NCI-H128 (cell line): ENCODE data around the gene TSPAN4.

ENCODE experiments used
- DNase-seq: peaks from one replicate; lab custom pipeline; 2025; ENCODE audit not compliant: unreplicated experiment; lab: John Stamatoyannopoulos, UW

Gene TSPAN4

GRCh38 chr11:842370-843002 is at the start of gene TSPAN4, which contains the start of gene POLR2L:
TSS of gene TSPAN4 (plus strand) at chr11:842852. CDS start at chr11:850305, 7,453 bp downstream.
TSS of gene POLR2L (minus strand) at chr11:842529. CDS start at chr11:842508, 21 bp downstream.
- DNase-seq = peak; percentile 80

- no peak for DNase-seq
These were observed 49.8 kb upstream of the TSPAN4 start for GRCh38 chr11:792873-793272.

- no peak for DNase-seq
These were observed 49.1 kb upstream of the TSPAN4 start for GRCh38 chr11:793556-793955.

GRCh38 chr11:794013-794765 is 48.5 kb upstream of the TSPAN4 start:
- no peak for DNase-seq

GRCh38 chr11:794766-795633 is 47.7 kb upstream of the TSPAN4 start:
- DNase-seq = no peak

- DNase-seq = no peak
These were observed 46.8 kb upstream of the TSPAN4 start for GRCh38 chr11:795634-796564.

GRCh38 chr11:796565-797295 is 45.9 kb upstream of the TSPAN4 start:
- no peak for DNase-seq

- peak; percentile 63 for DNase-seq
These were observed 45.2 kb upstream of the TSPAN4 start for GRCh38 chr11:797296-798092.

GRCh38 chr11:798093-798713 is 44.4 kb upstream of the TSPAN4 start, which contains the start of gene SLC25A22:
TSS of gene SLC25A22 (minus strand) at chr11:798281. CDS start at chr11:795006, 3,275 bp downstream.
- peak; percentile 66 for DNase-seq

GRCh38 chr11:799641-800316 is 42.9 kb upstream of the TSPAN4 start:
- DNase-seq = no peak

GRCh38 chr11:800473-800872 is 42.2 kb upstream of the TSPAN4 start:
- no peak for DNase-seq

- no peak for DNase-seq
These were observed 41.4 kb upstream of the TSPAN4 start for GRCh38 chr11:801097-801780.

GRCh38 chr11:802018-802617 is 40.5 kb upstream of the TSPAN4 start:
- no peak for DNase-seq

- DNase-seq = no peak
These were observed 39.8 kb upstream of the TSPAN4 start for GRCh38 chr11:802693-803466.

GRCh38 chr11:803467-803742 is 39.2 kb upstream of the TSPAN4 start:
- DNase-seq = no peak
